ENCODE results near the gene CACNA1C. TPM values are rescaled to one million over a fixed set of nuclear protein-coding genes. Genes with fewer than 3 reads are reported as not detected.

The CACNA1C gene
- total and polyA plus RNA-seq, 10 of the 15 experiments (the other 5 are each of a cell fraction or from before 2014, with no cell fraction given) = under 0.01 to 0.15 (median 0.09) TPM; not detected in 5

DNA sequence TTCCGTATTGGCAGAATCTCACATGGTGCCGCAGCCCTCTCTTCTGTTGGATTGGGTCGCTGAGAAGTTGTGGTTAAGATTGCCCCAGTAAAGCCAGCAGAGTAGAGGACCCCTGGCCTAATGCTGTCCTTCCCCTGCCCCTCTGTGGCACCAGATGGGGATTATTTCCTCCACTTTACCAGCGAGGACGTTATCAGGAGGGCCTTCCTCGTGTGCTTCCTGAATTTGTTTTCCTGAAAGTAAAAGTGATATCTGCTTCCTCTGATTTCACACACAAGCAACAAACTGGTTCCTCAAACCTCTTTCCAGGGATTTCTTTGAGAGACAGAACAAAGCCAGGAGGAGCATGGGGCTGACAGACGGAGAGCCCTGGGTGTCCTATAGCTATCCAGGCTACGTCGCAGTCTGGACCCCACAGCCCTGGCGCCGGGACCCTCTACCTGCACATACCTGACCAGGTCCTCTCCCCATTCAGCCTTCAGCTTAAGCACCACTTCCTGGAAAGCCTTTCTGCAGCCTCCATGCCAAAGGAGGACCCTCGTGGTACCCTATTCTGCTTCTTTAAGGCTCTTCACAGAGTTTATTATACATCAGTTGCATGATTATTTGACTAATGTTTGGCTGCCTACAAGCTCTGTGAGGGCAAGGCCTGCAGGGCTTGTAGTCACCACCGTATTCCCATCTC is 427.2 kb downstream of the CACNA1C start:
- no peaks in the 10 kb centered on the region for H3K36me3 ChIP-seq (ENCODE audit: control insufficient read depth in 2 of 2, insufficient read depth in 2 of 2, low read length in 1 of 2)
- in situ Hi-C loops (cut with MboI) (no loop called here), intact Hi-C loops (cut with micrococcal nuclease; ENCODE audit: unreplicated experiment) (no loop called here)
- no peak overlapping the region for H2AFZ ChIP-seq (ENCODE audit: control insufficient read depth, low read depth, low read length)
- H3K9ac ChIP-seq (ENCODE audit: control insufficient read depth, insufficient read depth, low read length) = no peak overlapping the region
- FAIRE-seq (no peak), DNase-seq (ENCODE audit: low read depth, low spot score) (no peak), ATAC-seq (no peak)
- 40% methylated on average over 13 of the region's 13 CpGs for WGBS (ENCODE audit: insufficient coverage, insufficient replicate concordance, low lambda C conversion rate, missing lambda C conversion rate)
- H3K27ac ChIP-seq (ENCODE audit: control insufficient read depth, insufficient read depth) = no peak overlapping the region
- ChIA-PET SMC1A (ENCODE audit: uncharacterized antibody, unreplicated experiment) (no interaction called here), POLR2A (no interaction called here), CTCF (no interaction called here), RAD21 (ENCODE audit: unreplicated experiment) (no interaction called here)
- H3K9me3 ChIP-seq (replicated peaks; ENCODE audit: control insufficient read depth, insufficient read depth, low read length) = no peaks in the 10 kb centered on the region
- H3K4me3 ChIP-seq = no peak overlapping the region
- BruUV-seq (replicated peaks) = no TSS peak
- H3K79me2 ChIP-seq (ENCODE audit: control insufficient read depth, insufficient read depth, low read length) = no peaks in the 10 kb centered on the region
- no peak overlapping the region for H3K4me2 ChIP-seq (ENCODE audit: control insufficient read depth, insufficient read depth)
- no peaks in the 10 kb centered on the region for H3K4me1 ChIP-seq (ENCODE audit: control insufficient read depth, insufficient read depth, low read length)
- peaks cover under 1 to 2% of the 10 kb centered on the region in 2 experiments; a peak in 3 of 4 replicates for H3K27me3 ChIP-seq (replicated peaks in 1 of 2; ENCODE audit: control insufficient read depth in 2 of 2, insufficient read depth in 2 of 2, low read length in 1 of 2)
- H4K20me1 ChIP-seq (ENCODE audit: control insufficient read depth, insufficient read depth) = no peaks in the 10 kb centered on the region
- TF ChIP-seq NFIC (IDR thresholded peaks at IDR 0.05; ENCODE audit: low read depth, low read length) = no peak
- TF ChIP-seq, protein P1, sequence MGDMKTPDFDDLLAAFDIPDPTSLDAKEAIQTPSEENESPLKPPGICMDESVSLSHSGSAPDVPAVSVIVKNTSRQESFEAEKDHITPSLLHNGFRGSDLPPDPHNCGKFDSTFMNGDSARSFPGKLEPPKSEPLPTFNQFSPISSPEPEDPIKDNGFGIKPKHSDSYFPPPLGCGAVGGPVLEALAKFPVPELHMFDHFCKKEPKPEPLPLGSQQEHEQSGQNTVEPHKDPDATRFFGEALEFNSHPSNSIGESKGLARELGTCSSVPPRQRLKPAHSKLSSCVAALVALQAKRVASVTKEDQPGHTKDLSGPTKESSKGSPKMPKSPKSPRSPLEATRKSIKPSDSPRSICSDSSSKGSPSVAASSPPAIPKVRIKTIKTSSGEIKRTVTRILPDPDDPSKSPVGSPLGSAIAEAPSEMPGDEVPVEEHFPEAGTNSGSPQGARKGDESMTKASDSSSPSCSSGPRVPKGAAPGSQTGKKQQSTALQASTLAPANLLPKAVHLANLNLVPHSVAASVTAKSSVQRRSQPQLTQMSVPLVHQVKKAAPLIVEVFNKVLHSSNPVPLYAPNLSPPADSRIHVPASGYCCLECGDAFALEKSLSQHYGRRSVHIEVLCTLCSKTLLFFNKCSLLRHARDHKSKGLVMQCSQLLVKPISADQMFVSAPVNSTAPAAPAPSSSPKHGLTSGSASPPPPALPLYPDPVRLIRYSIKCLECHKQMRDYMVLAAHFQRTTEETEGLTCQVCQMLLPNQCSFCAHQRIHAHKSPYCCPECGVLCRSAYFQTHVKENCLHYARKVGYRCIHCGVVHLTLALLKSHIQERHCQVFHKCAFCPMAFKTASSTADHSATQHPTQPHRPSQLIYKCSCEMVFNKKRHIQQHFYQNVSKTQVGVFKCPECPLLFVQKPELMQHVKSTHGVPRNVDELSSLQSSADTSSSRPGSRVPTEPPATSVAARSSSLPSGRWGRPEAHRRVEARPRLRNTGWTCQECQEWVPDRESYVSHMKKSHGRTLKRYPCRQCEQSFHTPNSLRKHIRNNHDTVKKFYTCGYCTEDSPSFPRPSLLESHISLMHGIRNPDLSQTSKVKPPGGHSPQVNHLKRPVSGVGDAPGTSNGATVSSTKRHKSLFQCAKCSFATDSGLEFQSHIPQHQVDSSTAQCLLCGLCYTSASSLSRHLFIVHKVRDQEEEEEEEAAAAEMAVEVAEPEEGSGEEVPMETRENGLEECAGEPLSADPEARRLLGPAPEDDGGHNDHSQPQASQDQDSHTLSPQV (IDR thresholded peaks at IDR 0.05) = no peak
- no peak for TF ChIP-seq MAX (IDR thresholded peaks at IDR 0.05; ENCODE audit: low read depth, low read length)
- TF ChIP-seq BACH1 (IDR thresholded peaks at IDR 0.05; ENCODE audit: borderline replicate concordance) = no peak
- TF ChIP-seq JUNB (IDR thresholded peaks at IDR 0.05) = no peak
- no peak for TF ChIP-seq STAT1 (conservative IDR thresholded peaks at IDR 0.05)
- no peak for TF ChIP-seq BHLHE40 (IDR thresholded peaks at IDR 0.05; ENCODE audit: borderline replicate concordance in 1 of 2, low read depth in 2 of 2, low read length in 1 of 2)
- TF ChIP-seq CTCF (IDR thresholded peaks at IDR 0.05 in 2 of 3, conservative IDR thresholded peaks at IDR 0.05 in 1 of 3; ENCODE audit: control insufficient read depth in 2 of 3, extremely low read depth in 1 of 3, insufficient read depth in 1 of 3, low read depth in 3 of 3, low read length in 3 of 3) = no peak
- no peak for TF ChIP-seq FOXK2 (IDR thresholded peaks at IDR 0.05)
- no peak for TF ChIP-seq REST (IDR thresholded peaks at IDR 0.05; ENCODE audit: low read depth, low read length)
- TF ChIP-seq, protein P2, sequence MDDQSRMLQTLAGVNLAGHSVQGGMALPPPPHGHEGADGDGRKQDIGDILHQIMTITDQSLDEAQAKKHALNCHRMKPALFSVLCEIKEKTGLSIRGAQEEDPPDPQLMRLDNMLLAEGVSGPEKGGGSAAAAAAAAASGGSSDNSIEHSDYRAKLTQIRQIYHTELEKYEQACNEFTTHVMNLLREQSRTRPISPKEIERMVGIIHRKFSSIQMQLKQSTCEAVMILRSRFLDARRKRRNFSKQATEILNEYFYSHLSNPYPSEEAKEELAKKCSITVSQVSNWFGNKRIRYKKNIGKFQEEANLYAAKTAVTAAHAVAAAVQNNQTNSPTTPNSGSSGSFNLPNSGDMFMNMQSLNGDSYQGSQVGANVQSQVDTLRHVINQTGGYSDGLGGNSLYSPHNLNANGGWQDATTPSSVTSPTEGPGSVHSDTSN (IDR thresholded peaks at IDR 0.05; ENCODE audit: insufficient replicate concordance, low read depth, low read length) = no peak

Measured in GM12878 (cell line).